Measurements from ENCODE around the gene LTBP1. TPM values are rescaled to one million over a fixed set of nuclear protein-coding genes. Genes with fewer than 3 reads are reported as not detected.

LTBP1 gene
- total RNA-seq, 1 experiment from 2014 or later: 19.6 TPM

DNA sequence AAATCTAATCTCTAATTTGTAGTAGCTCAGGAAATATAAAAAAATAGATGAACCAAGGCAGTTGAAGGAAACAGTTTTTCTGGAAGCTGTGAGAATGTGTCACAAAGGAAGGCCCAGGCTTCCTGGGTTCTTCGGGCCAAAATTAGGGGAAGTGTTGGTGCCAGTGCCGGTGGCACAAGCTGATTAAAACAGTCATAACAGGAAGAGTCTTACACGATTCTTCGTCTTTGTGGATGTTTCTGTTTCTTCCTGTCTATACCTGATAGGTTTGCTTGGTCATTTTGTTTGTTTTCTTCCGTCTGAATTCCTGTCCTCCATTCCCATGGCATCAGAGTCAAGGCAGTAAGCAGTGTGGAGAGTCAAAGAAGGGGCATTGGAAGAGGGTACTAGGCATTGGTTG lies 294.3 kb downstream of the LTBP1 start:
- Histone ChIP-seq H3K4me3 (ENCODE audit: insufficient read depth, low read depth, low read length) (no peak overlapping the region), H3K27me3 (ENCODE audit: control insufficient read depth, insufficient read depth, low read length) (no peaks in the 10 kb centered on the region), H3K36me3 (replicated peaks; ENCODE audit: control insufficient read depth, insufficient read depth, low read length) (no peaks in the 10 kb centered on the region)
- DNase-seq: no peak

DNA sequence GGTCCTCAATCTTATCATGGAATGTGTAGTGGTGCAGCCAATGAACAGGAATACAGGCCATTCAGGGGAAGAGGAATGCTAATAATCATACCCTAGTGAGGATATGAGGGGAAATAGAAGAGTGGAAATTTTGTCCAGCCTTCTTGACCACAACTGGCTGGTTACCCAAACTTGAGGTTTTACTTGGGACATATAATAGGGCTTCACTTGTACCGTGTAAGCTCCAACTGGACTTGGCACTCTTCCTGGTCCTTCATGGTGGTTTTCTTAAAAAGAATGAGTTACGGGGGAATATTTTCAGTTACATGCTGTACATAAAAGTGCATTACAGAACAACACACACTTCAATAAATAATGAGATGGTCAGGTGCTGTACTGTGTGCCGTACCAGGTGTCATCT lies 294.8 kb downstream of the LTBP1 start:
- H3K4me3 ChIP-seq (ENCODE audit: insufficient read depth, low read depth, low read length): no peak overlapping the region
- no peaks in the 10 kb centered on the region for H3K36me3 ChIP-seq (replicated peaks; ENCODE audit: control insufficient read depth, insufficient read depth, low read length)
- DNase-seq: no peak
- no peaks in the 10 kb centered on the region for H3K27me3 ChIP-seq (ENCODE audit: control insufficient read depth, insufficient read depth, low read length)

DNA sequence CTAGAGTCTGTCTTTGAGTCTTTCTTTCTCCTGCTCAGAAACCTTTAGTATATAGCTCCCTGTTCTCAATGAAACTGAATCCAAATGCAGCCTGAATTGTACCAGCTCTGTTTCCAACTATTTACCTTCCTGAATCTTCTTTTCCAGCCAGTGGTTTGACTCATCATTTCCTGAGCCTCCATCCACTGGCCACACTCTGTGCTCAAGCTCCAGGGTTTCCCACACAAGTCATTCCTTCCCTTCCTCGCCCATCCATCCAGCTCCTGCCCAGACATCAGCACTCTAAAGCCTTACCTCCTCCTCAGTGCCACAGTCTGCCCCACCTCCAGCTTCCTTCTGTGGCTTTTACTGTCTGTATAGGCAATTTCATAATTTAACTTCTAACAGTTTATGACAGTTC lies 296.1 kb downstream of the LTBP1 start:
- DNase-seq: no peak
- H3K4me3 ChIP-seq (ENCODE audit: insufficient read depth, low read depth, low read length): no peak overlapping the region
- no peaks in the 10 kb centered on the region for H3K36me3 ChIP-seq (replicated peaks; ENCODE audit: control insufficient read depth, insufficient read depth, low read length)
- no peaks in the 10 kb centered on the region for H3K27me3 ChIP-seq (ENCODE audit: control insufficient read depth, insufficient read depth, low read length)

DNA sequence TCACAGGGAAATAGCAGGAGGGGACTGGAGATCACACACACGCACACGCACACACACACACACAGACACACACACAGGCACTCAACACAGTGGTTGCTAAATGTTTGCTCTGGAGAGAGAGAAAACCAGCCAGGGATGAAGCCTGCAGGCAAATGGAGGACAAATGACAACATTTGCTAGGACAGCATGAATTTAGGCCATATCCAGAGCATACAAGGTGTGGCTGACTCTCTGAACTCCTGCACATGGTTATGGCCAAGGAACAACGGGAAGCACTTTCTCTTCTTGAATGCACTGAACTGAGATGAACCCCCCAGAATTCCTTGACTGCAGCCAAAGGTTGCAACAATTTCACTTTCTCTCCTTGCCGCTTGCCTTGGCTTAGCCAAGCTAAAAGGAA lies 299.7 kb downstream of the LTBP1 start:
- Histone ChIP-seq H3K36me3 (replicated peaks; ENCODE audit: control insufficient read depth, insufficient read depth, low read length) (no peaks in the 10 kb centered on the region), H3K4me3 (ENCODE audit: insufficient read depth, low read depth, low read length) (no peak overlapping the region), H3K27me3 (ENCODE audit: control insufficient read depth, insufficient read depth, low read length) (no peaks in the 10 kb centered on the region)
- no peak for DNase-seq

DNA sequence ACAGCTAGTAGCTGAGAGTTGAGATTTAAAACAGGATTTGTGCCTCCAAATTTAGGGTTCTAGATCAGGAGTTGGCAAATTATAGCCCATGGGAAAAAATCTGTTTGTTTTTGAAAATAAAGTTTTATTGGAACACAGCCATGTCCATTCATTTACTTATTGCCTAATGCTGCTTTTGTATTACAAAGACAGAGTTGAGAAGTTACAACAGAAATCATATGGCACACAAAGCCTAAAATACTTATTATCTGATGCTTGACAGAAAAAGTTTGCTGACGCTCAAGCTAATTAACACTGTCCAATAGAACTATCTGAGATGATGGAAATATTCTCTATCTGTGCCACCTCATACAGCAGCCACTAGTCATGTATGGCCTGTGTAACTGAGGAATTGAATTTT lies 300.6 kb downstream of the LTBP1 start:
- Histone ChIP-seq H3K27me3 (ENCODE audit: control insufficient read depth, insufficient read depth, low read length) (no peaks in the 10 kb centered on the region), H3K4me3 (ENCODE audit: insufficient read depth, low read depth, low read length) (no peak overlapping the region), H3K36me3 (replicated peaks; ENCODE audit: control insufficient read depth, insufficient read depth, low read length) (no peaks in the 10 kb centered on the region)
- no peak for DNase-seq

DNA sequence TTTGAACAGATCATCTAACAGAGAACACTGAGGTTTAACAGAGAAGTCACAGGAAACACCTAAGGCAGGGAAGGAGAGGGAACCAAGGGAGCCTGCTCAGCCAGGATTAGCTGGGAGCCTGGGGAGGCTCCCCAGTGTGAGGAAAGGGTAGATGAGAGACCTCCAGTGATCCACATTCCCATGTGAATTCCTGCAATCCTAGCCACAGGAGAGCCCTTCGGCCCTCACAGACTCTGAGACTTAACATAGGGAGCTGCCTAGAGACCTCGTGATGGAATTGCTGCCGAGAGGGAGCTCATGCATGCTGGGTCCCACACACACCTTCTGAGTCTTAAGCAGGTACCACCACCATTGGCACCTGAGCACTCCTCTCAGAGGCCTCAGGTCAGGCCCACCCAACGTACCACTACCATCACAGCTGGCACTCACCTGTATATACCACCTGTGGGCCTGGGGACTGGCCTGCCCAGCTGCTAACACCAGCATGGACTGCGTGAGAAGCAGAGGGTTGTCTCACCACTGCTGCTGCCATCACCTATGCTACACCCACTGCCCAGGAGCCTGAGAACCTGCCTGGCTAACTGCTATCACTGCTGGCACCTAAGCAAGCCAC lies 303.8 kb downstream of the LTBP1 start:
- H3K27me3 ChIP-seq (ENCODE audit: control insufficient read depth, insufficient read depth, low read length): no peaks in the 10 kb centered on the region
- peak; percentile 7 for DNase-seq
- H3K4me3 ChIP-seq (ENCODE audit: insufficient read depth, low read depth, low read length): no peak overlapping the region
- no peaks in the 10 kb centered on the region for H3K36me3 ChIP-seq (replicated peaks; ENCODE audit: control insufficient read depth, insufficient read depth, low read length)

DNA sequence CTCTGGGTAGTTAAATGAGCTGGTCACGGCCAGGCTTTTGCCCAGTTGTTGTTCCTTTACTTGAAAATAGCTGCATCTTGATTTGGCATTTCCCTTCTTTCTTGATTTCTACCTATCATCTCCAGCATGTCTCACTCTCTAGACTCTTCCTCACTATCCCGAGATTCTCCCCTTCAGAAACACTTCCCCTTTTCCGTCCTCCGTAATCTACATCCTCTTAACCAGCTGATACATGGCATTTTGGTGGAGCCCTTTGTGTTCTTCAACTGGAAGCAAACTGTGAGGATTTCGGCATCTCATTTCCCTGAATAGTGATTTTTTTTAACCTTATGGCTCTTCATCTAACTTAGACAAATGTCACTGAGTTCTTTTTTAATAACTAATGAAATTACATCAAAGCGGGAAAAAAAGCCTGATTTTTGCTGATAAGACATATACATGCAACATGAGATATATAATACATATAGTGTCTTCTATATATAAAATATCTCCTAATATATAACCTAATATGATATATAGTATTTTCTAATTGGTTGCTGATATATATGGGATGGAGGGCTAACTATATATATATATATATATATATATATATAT lies 309.5 kb downstream of the LTBP1 start:
- Histone ChIP-seq H3K36me3 (replicated peaks; ENCODE audit: control insufficient read depth, insufficient read depth, low read length) (no peaks in the 10 kb centered on the region), H3K4me3 (ENCODE audit: insufficient read depth, low read depth, low read length) (no peak overlapping the region), H3K27me3 (ENCODE audit: control insufficient read depth, insufficient read depth, low read length) (no peaks in the 10 kb centered on the region)
- DNase-seq: no peak

DNA sequence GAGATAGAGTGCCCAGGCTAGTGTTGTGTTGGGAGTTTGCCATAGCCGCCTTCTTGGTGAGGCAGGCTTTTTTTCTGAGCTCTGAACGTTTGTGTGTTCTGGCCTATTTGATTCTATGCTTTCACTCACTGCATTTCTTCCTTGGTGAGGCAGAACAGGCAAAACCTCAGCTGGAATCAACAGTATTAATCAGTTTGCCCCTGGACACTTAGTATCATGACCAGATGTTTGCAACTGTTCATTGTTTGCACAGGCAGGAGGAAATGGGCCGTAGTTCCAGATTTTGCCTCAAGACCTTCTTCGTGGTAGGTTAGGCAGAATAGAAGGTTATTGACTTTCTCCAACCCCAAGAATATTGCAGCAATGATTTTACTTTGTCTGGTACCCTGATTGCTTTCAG lies 311.6 kb downstream of the LTBP1 start:
- no peaks in the 10 kb centered on the region for H3K36me3 ChIP-seq (replicated peaks; ENCODE audit: control insufficient read depth, insufficient read depth, low read length)
- no peak for DNase-seq
- no peak overlapping the region for H3K4me3 ChIP-seq (ENCODE audit: insufficient read depth, low read depth, low read length)
- no peaks in the 10 kb centered on the region for H3K27me3 ChIP-seq (ENCODE audit: control insufficient read depth, insufficient read depth, low read length)

DNA sequence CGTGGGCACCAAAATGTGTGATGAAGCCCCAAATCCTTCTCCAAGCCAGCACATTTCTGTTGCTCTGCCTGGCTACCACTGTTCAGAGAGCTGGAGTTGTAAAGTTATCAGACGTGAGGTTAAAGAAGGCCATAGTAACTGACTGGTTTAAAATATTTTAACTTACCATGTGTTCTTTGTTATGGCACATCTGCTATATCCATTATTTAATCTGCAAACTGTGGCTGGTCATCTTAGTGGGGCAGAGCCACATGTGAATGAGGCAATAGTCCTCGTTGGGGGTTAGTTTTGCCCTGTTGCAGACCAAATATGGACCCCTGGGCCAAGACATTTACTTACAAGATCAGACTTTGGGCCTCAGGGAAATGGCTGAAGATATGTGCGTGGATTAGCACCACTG lies 315.3 kb downstream of the LTBP1 start:
- no peaks in the 10 kb centered on the region for H3K36me3 ChIP-seq (replicated peaks; ENCODE audit: control insufficient read depth, insufficient read depth, low read length)
- no peaks in the 10 kb centered on the region for H3K27me3 ChIP-seq (ENCODE audit: control insufficient read depth, insufficient read depth, low read length)
- H3K4me3 ChIP-seq (ENCODE audit: insufficient read depth, low read depth, low read length): no peak overlapping the region
- DNase-seq: no peak

DNA sequence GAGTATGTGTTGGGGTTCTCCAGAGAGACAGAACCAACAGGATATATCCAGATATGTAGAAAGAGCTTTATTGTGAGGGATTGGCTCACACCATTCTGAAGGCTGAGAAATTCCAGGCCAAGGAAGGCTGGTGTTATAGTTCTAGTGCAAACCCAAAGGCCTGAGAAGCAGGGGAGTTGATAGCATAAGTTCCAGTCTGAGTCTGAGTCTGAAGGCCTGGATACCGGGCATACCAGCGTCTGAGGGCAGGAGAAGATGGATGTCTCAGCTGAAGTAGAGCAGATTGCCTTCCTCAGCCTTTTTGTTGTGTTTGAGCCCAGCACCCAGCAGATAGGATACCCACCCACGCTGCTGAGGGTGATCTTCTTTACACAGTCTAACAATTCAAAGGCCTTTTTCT lies 318.0 kb downstream of the LTBP1 start:
- no peaks in the 10 kb centered on the region for H3K27me3 ChIP-seq (ENCODE audit: control insufficient read depth, insufficient read depth, low read length)
- H3K36me3 ChIP-seq (replicated peaks; ENCODE audit: control insufficient read depth, insufficient read depth, low read length): no peaks in the 10 kb centered on the region; the same call in 1 of the 2 replicates
- no peak for DNase-seq
- no peak overlapping the region for H3K4me3 ChIP-seq (ENCODE audit: insufficient read depth, low read depth, low read length)

DNA sequence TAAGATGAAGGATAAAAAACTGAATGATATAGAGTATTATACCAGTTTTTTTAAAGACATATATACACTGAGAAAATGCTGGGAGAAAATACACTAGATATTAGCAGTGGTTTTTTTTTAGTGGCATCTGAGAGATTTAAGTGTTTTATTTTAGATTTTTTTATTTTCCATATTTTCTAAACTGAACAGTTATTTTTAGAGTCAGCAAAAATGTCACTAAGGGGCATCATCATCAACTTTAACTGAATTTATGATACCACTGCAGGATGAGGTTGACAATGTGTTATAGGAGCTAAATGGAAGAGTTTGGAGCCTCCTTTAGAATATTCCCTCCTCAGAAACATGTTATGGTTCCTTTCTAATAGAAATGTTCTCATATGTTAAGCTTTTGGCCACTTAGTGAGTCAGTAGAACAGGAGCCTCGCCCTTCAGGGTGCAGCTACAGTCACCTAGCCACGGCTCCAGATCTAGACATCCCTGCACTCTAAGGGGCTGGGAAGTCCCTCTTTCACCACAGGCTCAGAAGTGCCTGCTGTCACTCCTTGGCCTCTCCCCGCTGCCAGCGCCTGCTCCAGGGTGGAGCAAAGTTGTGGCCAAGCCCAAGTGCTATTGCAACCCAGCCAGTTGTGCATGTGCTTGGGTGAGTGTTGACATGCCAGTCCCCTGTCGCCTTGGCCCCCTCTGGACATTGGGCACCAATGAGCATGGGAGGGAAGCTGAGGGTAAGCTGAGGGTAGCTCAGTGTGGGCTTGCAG lies 319.0 kb downstream of the LTBP1 start:
- DNase-seq: no peak
- no peaks in the 10 kb centered on the region for H3K27me3 ChIP-seq (ENCODE audit: control insufficient read depth, insufficient read depth, low read length)
- H3K4me3 ChIP-seq (ENCODE audit: insufficient read depth, low read depth, low read length): no peak overlapping the region
- H3K36me3 ChIP-seq (replicated peaks; ENCODE audit: control insufficient read depth, insufficient read depth, low read length): no peaks in the 10 kb centered on the region; the same call in 1 of the 2 replicates

DNA sequence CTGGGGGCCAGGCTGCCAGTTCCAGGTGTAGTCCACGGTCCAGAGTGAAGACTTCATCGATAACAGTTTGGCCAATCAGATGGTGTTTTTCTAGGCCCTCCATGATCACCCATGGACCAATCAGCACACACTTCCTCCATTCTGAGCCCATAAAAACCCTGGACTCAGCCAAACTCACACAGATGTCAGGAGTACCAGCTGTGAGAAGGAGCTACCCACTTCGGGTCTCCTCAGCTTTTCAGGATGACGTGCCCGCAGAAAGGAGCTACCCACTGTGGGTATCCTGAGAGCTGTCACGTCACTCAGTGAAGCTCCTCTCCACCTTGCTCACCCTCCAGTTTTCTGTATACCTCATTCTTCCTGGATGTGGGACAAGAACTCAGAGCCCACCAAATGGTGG lies 319.7 kb downstream of the LTBP1 start:
- H3K4me3 ChIP-seq (ENCODE audit: insufficient read depth, low read depth, low read length): no peak overlapping the region
- no peaks in the 10 kb centered on the region; the same call in 1 of the 2 replicates for H3K36me3 ChIP-seq (replicated peaks; ENCODE audit: control insufficient read depth, insufficient read depth, low read length)
- no peaks in the 10 kb centered on the region for H3K27me3 ChIP-seq (ENCODE audit: control insufficient read depth, insufficient read depth, low read length)
- no peak for DNase-seq

DNA sequence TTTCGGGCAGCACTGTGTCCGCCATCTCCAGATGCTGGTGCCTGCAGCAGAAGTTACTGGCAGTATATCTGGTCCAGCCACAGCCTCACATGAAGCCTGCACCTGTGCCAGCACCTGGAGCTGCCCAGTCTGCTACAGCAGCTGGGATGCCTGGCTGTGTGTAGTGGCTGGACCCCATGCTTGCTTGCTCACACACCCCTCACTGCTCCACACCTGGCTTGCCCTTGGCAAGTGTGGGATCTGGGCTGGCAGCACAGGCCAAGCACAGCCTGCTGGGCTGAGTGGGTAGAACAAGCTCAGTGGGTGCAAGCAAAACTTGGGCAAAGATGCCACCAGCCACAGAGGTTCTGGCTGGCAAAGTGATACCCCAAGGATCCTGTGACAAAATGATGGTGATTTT lies 320.3 kb downstream of the LTBP1 start:
- no peak for DNase-seq
- Histone ChIP-seq H3K4me3 (ENCODE audit: insufficient read depth, low read depth, low read length) (no peak overlapping the region), H3K27me3 (ENCODE audit: control insufficient read depth, insufficient read depth, low read length) (no peaks in the 10 kb centered on the region), H3K36me3 (replicated peaks; ENCODE audit: control insufficient read depth, insufficient read depth, low read length) (no peaks in the 10 kb centered on the region; the same call in 1 of the 2 replicates)

DNA sequence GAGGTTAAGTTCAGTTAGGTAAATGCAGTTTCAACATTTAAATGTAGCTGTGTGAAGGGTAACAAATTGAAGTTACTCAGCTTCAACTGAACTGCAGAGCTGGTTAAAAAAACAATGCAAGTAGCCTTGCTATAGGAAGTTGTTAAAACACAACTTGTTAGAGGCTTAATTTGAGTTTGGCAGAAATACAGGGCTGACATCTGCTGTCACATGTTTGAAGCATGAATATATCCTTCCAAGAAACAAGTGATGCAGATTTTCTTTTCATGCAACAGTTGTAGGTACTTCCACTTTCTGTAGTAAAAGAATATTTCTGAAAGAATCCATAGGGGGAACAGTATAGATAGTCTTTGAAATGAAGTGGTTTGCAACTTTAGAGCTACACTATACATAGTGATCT lies 321.0 kb downstream of the LTBP1 start:
- H3K4me3 ChIP-seq (ENCODE audit: insufficient read depth, low read depth, low read length): no peak overlapping the region
- no peak for DNase-seq
- H3K27me3 ChIP-seq (ENCODE audit: control insufficient read depth, insufficient read depth, low read length): no peaks in the 10 kb centered on the region
- H3K36me3 ChIP-seq (replicated peaks; ENCODE audit: control insufficient read depth, insufficient read depth, low read length): no peaks in the 10 kb centered on the region; the same call in 1 of the 2 replicates

DNA sequence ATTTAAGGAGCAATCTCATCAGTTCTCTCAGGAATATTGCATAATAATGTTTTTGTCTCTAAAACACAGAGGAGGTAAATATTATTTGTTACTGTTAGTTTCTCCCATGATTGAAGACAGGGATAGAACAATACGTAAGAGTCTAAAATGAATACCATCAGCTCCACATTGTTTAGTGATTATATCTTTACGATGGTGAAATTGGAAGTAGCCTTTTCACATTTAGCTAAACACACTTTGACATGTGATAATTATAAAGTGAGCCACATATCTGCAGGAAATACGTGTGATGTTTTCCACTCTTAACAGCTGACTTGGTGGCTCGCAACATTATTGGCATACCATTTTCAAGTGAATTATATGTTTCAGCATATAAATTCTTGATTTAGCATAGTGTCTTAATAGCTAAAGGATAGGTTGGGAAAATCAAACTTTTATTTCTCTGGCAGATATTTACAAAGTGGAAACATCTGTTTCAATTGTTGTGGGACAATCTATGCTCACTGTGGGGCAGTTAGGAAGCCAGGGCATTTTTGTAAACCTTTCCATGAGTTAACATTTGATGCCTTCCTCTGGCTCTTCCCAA lies 321.6 kb downstream of the LTBP1 start:
- no peaks in the 10 kb centered on the region for H3K27me3 ChIP-seq (ENCODE audit: control insufficient read depth, insufficient read depth, low read length)
- DNase-seq: no peak
- H3K36me3 ChIP-seq (replicated peaks; ENCODE audit: control insufficient read depth, insufficient read depth, low read length): no peaks in the 10 kb centered on the region; the same call in 1 of the 2 replicates
- H3K4me3 ChIP-seq (ENCODE audit: insufficient read depth, low read depth, low read length): no peak overlapping the region
